HG03521 (cell line): ENCODE data around the gene CTBP2.

Experiments
- ATAC-seq: cut with Tn5 transposase; IDR thresholded peaks from one replicate; pipeline ENCODE4 v1.9.1; 2021; ENCODE audit warnings: mild to moderate bottlenecking, moderate library complexity; ENCODE audit not compliant: unreplicated experiment

Gene CTBP2

GRCh38 chr10:124984376-124984775 is 176.0 kb downstream of the CTBP2 start:
- ATAC-seq, result no peak

GRCh38 chr10:124983321-124983720 is 177.0 kb downstream of the CTBP2 start:
- ATAC-seq, result no peak

GRCh38 chr10:124978376-124978725 is 182.0 kb downstream of the CTBP2 start:
- no peak for ATAC-seq

GRCh38 chr10:124977648-124978375 is 182.6 kb downstream of the CTBP2 start:
- ATAC-seq, result no peak

- no peak for ATAC-seq
Measured at GRCh38 chr10:124977161-124977560, 183.2 kb downstream of the CTBP2 start.

GRCh38 chr10:124975977-124976514 is 184.3 kb downstream of the CTBP2 start:
- ATAC-seq, result no peak

GRCh38 chr10:124974131-124974530 is 186.2 kb downstream of the CTBP2 start:
- ATAC-seq, result no peak

- no peak for ATAC-seq
Measured at GRCh38 chr10:124972637-124973036, 187.7 kb downstream of the CTBP2 start.

- ATAC-seq, result no peak
Measured at GRCh38 chr10:124971276-124971675, 189.1 kb downstream of the CTBP2 start.

GRCh38 chr10:124967255-124967654 is 193.1 kb downstream of the CTBP2 start:
- ATAC-seq, result no peak

- ATAC-seq, result no peak
Measured at GRCh38 chr10:124966008-124966407, 194.4 kb downstream of the CTBP2 start.

- no peak for ATAC-seq
Measured at GRCh38 chr10:124963866-124964720, 196.3 kb downstream of the CTBP2 start.

- ATAC-seq, result no peak
Measured at GRCh38 chr10:124962421-124962820, 197.9 kb downstream of the CTBP2 start.

GRCh38 chr10:124961248-124961570 is 199.2 kb downstream of the CTBP2 start:
- ATAC-seq, result no peak

- ATAC-seq, result no peak
Measured at GRCh38 chr10:124959564-124959963, 200.8 kb downstream of the CTBP2 start.

- ATAC-seq, result no peak
Measured at GRCh38 chr10:124957404-124957947, 202.9 kb downstream of the CTBP2 start.

GRCh38 chr10:124956764-124957163 is 203.6 kb downstream of the CTBP2 start:
- ATAC-seq, result no peak

- ATAC-seq, result no peak
Measured at GRCh38 chr10:124955868-124956267, 204.5 kb downstream of the CTBP2 start.

- no peak for ATAC-seq
Measured at GRCh38 chr10:124955243-124955642, 205.1 kb downstream of the CTBP2 start.

- no peak for ATAC-seq
Measured at GRCh38 chr10:124953421-124953820, 206.9 kb downstream of the CTBP2 start.

- ATAC-seq, result no peak
Measured at GRCh38 chr10:124952123-124952522, 208.2 kb downstream of the CTBP2 start.

GRCh38 chr10:124949543-124949942 is 210.8 kb downstream of the CTBP2 start:
- ATAC-seq, result no peak
